Activated CD4-positive, alpha-beta T cell treated with anti-CD3 and anti-CD28 coated beads, Interleukin-2, amount 10 ng/mL, durations not matched to agents 7 days and 5 days (primary cell): ENCODE results near the gene SRMS. TPM values are rescaled to one million over a fixed set of nuclear protein-coding genes. Genes with fewer than 3 reads are reported as not detected.

Experiments used
- CTCF ChIA-PET: fragments of 350-600 bp; sonication (Branson Sonifier 250); formaldehyde crosslinking; loops from one replicate; lab custom pipeline; 2021; ENCODE audit warnings: antibody characterized with exemption; lab: Charles Lee
- POLR2A ChIA-PET: fragments of 350-600 bp; sonication (Branson Sonifier 250); formaldehyde crosslinking; loops from one replicate; lab custom pipeline; 2021; ENCODE audit warnings: antibody characterized with exemption; lab: Charles Lee
- DNase-seq: peaks from one replicate; pipeline ENCODE4 v3.0.0-alpha.2; 2020
- H3K27ac Mint-ChIP-seq: one replicate; pipeline ENCODE4 v1.8.0; 2021; ENCODE audit warnings: mild to moderate bottlenecking, moderate library complexity, mixed read lengths
- H3K27me3 Mint-ChIP-seq: one replicate; pipeline ENCODE4 v1.8.0; 2021; ENCODE audit warnings: mixed read lengths
- H3K36me3 Mint-ChIP-seq: one replicate; pipeline ENCODE4 v1.8.0; 2021; ENCODE audit warnings: low read depth, mixed read lengths
- H3K4me1 Mint-ChIP-seq: one replicate; pipeline ENCODE4 v1.8.0; 2021; ENCODE audit warnings: mixed read lengths
- H3K4me3 Mint-ChIP-seq: one replicate; pipeline ENCODE4 v1.8.0; 2021; ENCODE audit warnings: mild to moderate bottlenecking, moderate library complexity, mixed read lengths
- H3K9me3 Mint-ChIP-seq: one replicate; pipeline ENCODE4 v1.8.0; 2021; ENCODE audit warnings: mixed read lengths
- total RNA-seq, 2 experiments: library from RNA; stranded (reverse); gene quantifications; one replicate each; pipeline ENCODE4 v1.2.3, GENCODE V29; 2021

Gene SRMS
- total RNA-seq, 2 experiments from 2014 or later: not detected

- Mint-ChIP-seq H3K4me1 (peaks cover 12% of the 10 kb centered on the region), H3K9me3 (no peaks in the 10 kb centered on the region), H3K4me3 (no peak overlapping the region), H3K36me3 (no peaks in the 10 kb centered on the region), H3K27ac (peak overlapping the region; percentile 14), H3K27me3 (no peaks in the 10 kb centered on the region)
- no peak for DNase-seq
- ChIA-PET POLR2A (no interaction called here), CTCF (interaction anchor here (0.8 to 4.2 kb wide), 12 partner anchors 15 to 749 kb away, joined by 3 to 41 read pairs (median 5); partner anchors contain the start of genes PPDPF and RTEL1)
Measured at GRCh38 chr20:63536241-63536977, 11.1 kb downstream of the SRMS start.

- CTCF ChIA-PET: interaction anchor here (0.6 to 1.3 kb wide), 2 partner anchors 14 to 336 kb away, joined by 3 to 4 read pairs; partner anchors contain the start of gene PPDPF
- Mint-ChIP-seq H3K4me1 (peaks cover 12% of the 10 kb centered on the region), H3K9me3 (no peaks in the 10 kb centered on the region), H3K4me3 (no peak overlapping the region), H3K36me3 (no peaks in the 10 kb centered on the region), H3K27ac (peak overlapping the region; percentile 41), H3K27me3 (no peaks in the 10 kb centered on the region)
- DNase-seq: peak; percentile 5
- POLR2A ChIA-PET: no interaction called here
Measured at GRCh38 chr20:63534831-63535651, 12.5 kb downstream of the SRMS start.

- POLR2A ChIA-PET: no interaction called here
- H3K27ac Mint-ChIP-seq: no peak overlapping the region
Measured at GRCh38 chr20:63534427-63534830, 13.1 kb downstream of the SRMS start.

GRCh38 chr20:63533871-63534393 is 13.6 kb downstream of the SRMS start:
- CTCF ChIA-PET: interaction anchor here (1.3 kb wide), 1 partner anchor 13 kb away, joined by 4 read pairs; the partner anchor contains the start of gene PPDPF
- Mint-ChIP-seq H3K4me3 (no peak overlapping the region), H3K27ac (no peak overlapping the region), H3K27me3 (no peaks in the 10 kb centered on the region), H3K36me3 (no peaks in the 10 kb centered on the region), H3K4me1 (peaks cover 12% of the 10 kb centered on the region), H3K9me3 (no peaks in the 10 kb centered on the region)
- POLR2A ChIA-PET: no interaction called here
- peak; percentile 6 for DNase-seq

More at GRCh38 chr20:63534427-63534830, 13.1 kb downstream of the SRMS start:
- Mint-ChIP-seq H3K27me3 (no peaks in the 10 kb centered on the region), H3K36me3 (no peaks in the 10 kb centered on the region), H3K4me1 (peaks cover 12% of the 10 kb centered on the region), H3K4me3 (no peak overlapping the region), H3K9me3 (no peaks in the 10 kb centered on the region)
- DNase-seq: peak; percentile 5
- CTCF ChIA-PET: interaction anchor here (0.6 to 1.3 kb wide), 2 partner anchors 13 to 336 kb away, joined by 3 to 4 read pairs; partner anchors contain the start of gene PPDPF

- ChIA-PET CTCF (no interaction called here), POLR2A (no interaction called here)
- DNase-seq: no peak
- Mint-ChIP-seq H3K27ac (no peak overlapping the region), H3K27me3 (no peaks in the 10 kb centered on the region), H3K36me3 (no peaks in the 10 kb centered on the region), H3K4me1 (peaks cover 12% of the 10 kb centered on the region), H3K4me3 (no peak overlapping the region), H3K9me3 (no peaks in the 10 kb centered on the region)
Measured at GRCh38 chr20:63533388-63533787, 14.2 kb downstream of the SRMS start.

GRCh38 chr20:63532449-63532971 is 15.0 kb downstream of the SRMS start:
- H3K4me3 Mint-ChIP-seq: no peak overlapping the region
- peaks cover 8% of the 10 kb centered on the region for H3K4me1 Mint-ChIP-seq
- CTCF ChIA-PET: interaction anchor here (0.6 kb wide), 1 partner anchor 134 kb away, joined by 3 read pairs; no protein-coding TSS in a partner anchor
- POLR2A ChIA-PET: no interaction called here
- H3K27ac Mint-ChIP-seq: no peak overlapping the region
- H3K27me3 Mint-ChIP-seq: peaks cover 3% of the 10 kb centered on the region
- H3K36me3 Mint-ChIP-seq: no peaks in the 10 kb centered on the region
- H3K9me3 Mint-ChIP-seq: no peaks in the 10 kb centered on the region
- peak; percentile 5 for DNase-seq

GRCh38 chr20:63531686-63532448 is 15.7 kb downstream of the SRMS start:
- Mint-ChIP-seq H3K27me3 (peaks cover 6% of the 10 kb centered on the region), H3K9me3 (no peaks in the 10 kb centered on the region), H3K4me3 (no peak overlapping the region), H3K36me3 (no peaks in the 10 kb centered on the region), H3K4me1 (peaks cover 5% of the 10 kb centered on the region), H3K27ac (peak overlapping the region; percentile 6)
- no peak for DNase-seq
- ChIA-PET CTCF (no interaction called here), POLR2A (no interaction called here)

GRCh38 chr20:63530788-63531160 is 16.8 kb downstream of the SRMS start:
- H3K4me3 Mint-ChIP-seq: no peak overlapping the region
- POLR2A ChIA-PET: no interaction called here
- no peak for DNase-seq

GRCh38 chr20:63529861-63530787 is 17.4 kb downstream of the SRMS start:
- no peak overlapping the region for H3K4me3 Mint-ChIP-seq

More at GRCh38 chr20:63530788-63531160, 16.8 kb downstream of the SRMS start:
- Mint-ChIP-seq H3K27ac (no peak overlapping the region), H3K4me1 (peaks cover 2% of the 10 kb centered on the region), H3K27me3 (peaks cover 6% of the 10 kb centered on the region), H3K9me3 (no peaks in the 10 kb centered on the region), H3K36me3 (no peaks in the 10 kb centered on the region)
- CTCF ChIA-PET: no interaction called here

GRCh38 chr20:63529180-63529860 is 18.2 kb downstream of the SRMS start:
- Mint-ChIP-seq H3K27ac (no peak overlapping the region), H3K4me1 (peaks cover 2% of the 10 kb centered on the region)
- POLR2A ChIA-PET: no interaction called here

More at GRCh38 chr20:63529861-63530787, 17.4 kb downstream of the SRMS start:
- CTCF ChIA-PET: interaction anchor here (1.2 to 1.5 kb wide), 2 partner anchors 7 to 11 kb away, joined by 4 to 7 read pairs; partner anchors contain the start of gene PTK6
- peaks cover 2% of the 10 kb centered on the region for H3K4me1 Mint-ChIP-seq
- DNase-seq: peak; percentile 6
- H3K27me3 Mint-ChIP-seq: peaks cover 6% of the 10 kb centered on the region
- H3K9me3 Mint-ChIP-seq: no peaks in the 10 kb centered on the region
- POLR2A ChIA-PET: no interaction called here
- no peaks in the 10 kb centered on the region for H3K36me3 Mint-ChIP-seq
- H3K27ac Mint-ChIP-seq: no peak overlapping the region

More at GRCh38 chr20:63529180-63529860, 18.2 kb downstream of the SRMS start:
- DNase-seq: peak; percentile 5
- Mint-ChIP-seq H3K27me3 (peaks cover 6% of the 10 kb centered on the region), H3K36me3 (peaks cover 2% of the 10 kb centered on the region), H3K9me3 (no peaks in the 10 kb centered on the region), H3K4me3 (no peak overlapping the region)
- CTCF ChIA-PET: interaction anchor here (1.2 to 1.5 kb wide), 2 partner anchors 8 to 10 kb away, joined by 4 to 7 read pairs; partner anchors contain the start of gene PTK6
